AG04449 (cell line): ENCODE measurements around the gene SGPL1.

Experiments used
- CTCF ChIA-PET: fragments of 350-600 bp; formaldehyde crosslinking; extraction: SDS; loops from one replicate; lab custom pipeline; 2021; ENCODE audit warnings: antibody characterized with exemption; lab: Yijun Ruan, JAX
- POLR2A ChIA-PET: fragments of 400-600, 350-600 bp; formaldehyde crosslinking; extraction: SDS; loops from one replicate; lab custom pipeline; 2020; ENCODE audit warnings: antibody characterized with exemption, inconsistent platforms; lab: Yijun Ruan, JAX
- DNase-seq: peaks from one replicate; pipeline ENCODE4 v3.0.0-alpha.2; 2010; ENCODE audit warnings: low read depth, low spot score
- H3K4me3 ChIP-seq: 2 replicates; pipeline ENCODE4 v1.5.1; 2011; ENCODE audit warnings: low read depth, mild to moderate bottlenecking, control low read depth, low read length
- TF ChIP-seq, protein P1 (sequence below): IDR thresholded peaks from one replicate; pipeline ENCODE4 v1.5.1; 2011; ENCODE audit warnings: mild to moderate bottlenecking, moderate library complexity, low read length, control low read depth, inconsistent platforms; ENCODE audit not compliant: insufficient read depth; ENCODE audit errors: missing control alignments

SGPL1 gene

DNA sequence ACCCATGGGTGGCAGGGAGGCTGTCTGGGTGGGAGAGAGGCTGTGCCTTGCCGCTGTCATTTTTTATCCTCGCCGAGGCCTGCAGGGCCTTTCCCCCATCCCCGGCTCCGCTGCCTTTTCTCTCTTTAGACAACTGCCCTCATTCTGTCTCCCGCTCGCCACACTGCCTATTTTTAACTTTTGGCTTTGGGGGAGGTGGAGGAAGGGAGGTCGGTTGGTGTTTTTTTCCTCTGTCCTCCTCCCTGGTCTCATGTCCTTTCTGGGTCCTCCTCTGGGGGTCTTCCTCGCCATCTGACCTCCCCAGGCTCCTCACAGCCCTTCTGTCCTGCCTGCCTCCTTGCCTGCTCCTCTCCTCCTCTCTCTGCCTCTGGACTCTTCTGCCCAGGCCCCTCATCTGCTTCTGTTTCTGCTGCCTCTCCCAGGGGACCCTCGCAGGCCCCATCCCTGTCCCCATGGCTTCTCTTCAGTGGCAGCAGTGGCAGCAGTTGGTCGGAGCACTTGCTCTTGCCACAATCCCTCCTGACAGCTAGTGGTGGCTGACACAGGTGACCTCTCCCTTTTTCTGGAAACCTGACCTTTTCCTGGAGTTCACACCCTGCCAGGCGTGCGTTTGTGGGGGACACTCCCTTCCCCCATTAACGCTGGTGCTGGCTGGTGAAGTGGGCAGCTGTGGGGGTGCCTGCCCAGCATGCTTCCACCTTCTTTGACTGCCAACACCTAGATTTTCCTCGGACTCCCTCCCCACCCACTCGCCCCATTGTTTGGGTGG, 92.1 kb downstream of the SGPL1 start:
- POLR2A ChIA-PET, result no interaction called here
- no peak for DNase-seq
- CTCF ChIA-PET, result interaction anchor here (1.2 to 1.3 kb wide), 2 partner anchors 18 to 22 kb away, joined by 3 to 5 read pairs; no protein-coding TSS in a partner anchor

DNA sequence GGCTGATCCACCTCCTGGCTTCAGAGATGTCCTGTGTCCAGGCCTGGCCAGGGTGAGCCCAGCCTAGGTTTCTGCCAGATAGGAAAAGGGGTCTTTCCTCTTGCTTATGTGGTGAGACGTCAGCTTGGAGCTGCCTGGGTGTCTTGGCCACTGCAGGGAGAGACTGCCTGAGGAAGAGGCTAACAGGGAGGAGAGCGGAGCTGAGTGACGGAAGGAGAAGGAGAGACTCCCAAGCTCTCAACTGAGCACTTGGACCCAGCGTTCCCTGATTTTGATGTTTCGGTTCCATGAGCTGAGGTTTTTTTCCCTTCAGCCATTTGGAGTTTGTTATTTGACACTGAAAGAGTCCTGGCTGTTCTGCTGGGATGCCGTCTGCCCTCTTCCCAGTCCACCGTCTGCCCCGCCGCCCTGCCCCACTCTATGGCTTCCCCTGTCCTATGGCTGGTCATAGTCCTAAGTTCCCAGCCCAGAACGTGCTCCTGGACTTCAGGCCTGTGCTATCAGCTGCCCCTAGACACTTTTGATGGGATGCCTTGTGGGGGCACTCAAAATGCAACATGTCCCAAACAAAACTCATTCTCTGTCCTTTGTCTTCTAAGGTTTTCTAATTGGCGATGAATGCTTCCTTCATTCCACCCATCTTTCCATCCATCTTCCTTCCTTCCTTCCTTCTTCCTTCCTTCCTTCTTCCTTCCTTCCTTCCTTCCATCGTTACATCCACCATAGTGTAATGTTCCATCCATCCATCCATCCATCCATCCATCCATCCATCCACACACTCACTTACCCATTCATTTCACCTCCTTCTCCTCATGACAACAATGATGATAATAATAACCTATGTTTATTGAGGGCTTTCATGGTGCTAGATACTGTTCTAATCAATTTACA, 92.9 kb downstream of the SGPL1 start:
- DNase-seq, result no peak
- H3K4me3 ChIP-seq, result no peak overlapping the region
- TF ChIP-seq, protein P1, sequence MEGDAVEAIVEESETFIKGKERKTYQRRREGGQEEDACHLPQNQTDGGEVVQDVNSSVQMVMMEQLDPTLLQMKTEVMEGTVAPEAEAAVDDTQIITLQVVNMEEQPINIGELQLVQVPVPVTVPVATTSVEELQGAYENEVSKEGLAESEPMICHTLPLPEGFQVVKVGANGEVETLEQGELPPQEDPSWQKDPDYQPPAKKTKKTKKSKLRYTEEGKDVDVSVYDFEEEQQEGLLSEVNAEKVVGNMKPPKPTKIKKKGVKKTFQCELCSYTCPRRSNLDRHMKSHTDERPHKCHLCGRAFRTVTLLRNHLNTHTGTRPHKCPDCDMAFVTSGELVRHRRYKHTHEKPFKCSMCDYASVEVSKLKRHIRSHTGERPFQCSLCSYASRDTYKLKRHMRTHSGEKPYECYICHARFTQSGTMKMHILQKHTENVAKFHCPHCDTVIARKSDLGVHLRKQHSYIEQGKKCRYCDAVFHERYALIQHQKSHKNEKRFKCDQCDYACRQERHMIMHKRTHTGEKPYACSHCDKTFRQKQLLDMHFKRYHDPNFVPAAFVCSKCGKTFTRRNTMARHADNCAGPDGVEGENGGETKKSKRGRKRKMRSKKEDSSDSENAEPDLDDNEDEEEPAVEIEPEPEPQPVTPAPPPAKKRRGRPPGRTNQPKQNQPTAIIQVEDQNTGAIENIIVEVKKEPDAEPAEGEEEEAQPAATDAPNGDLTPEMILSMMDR, result no peak
- POLR2A ChIA-PET, result no interaction called here
- CTCF ChIA-PET, result interaction anchor here (1.2 to 2.1 kb wide), 3 partner anchors 16 to 18 kb away, joined by 4 to 11 read pairs (median 5); no protein-coding TSS in a partner anchor

More for the DNA sequence above, 92.1 kb downstream of the SGPL1 start:
- TF ChIP-seq, protein P1, result no peak
- no peak overlapping the region for H3K4me3 ChIP-seq

DNA sequence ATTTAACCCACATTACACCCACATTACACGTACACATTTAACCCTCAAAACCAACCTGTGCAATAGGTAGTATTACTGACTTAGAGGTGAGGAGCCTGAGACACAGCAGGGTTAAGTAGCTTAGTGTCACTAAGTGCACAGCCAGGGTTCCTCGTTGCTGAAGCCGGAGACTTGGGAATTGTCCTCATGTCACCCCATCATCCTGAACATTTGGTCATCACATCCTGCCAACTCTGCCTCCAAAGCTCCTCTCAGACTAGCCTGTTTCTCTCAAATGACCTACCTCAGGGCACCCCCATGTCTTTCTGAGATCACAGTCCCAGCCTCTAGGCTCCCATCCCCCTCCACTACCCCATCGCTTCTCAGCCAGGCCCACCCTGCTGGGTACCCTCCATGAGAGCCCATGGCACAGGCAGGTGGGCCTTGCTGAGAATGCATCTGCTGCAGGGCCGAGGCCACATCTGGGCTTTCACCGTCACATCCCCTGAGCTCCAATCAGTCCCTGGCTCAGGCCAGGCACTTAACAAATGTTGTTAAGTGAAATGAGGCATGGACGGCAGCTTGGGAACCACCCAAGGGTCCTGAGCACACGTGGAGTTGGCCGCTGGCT, 93.7 kb downstream of the SGPL1 start:
- DNase-seq, result no peak
- ChIA-PET CTCF (interaction anchor here (0.8 to 2.1 kb wide), 3 partner anchors 10 to 17 kb away, joined by 4 to 11 read pairs (median 4); no protein-coding TSS in a partner anchor), POLR2A (no interaction called here)
- TF ChIP-seq, protein P1, result no peak
- no peak overlapping the region for H3K4me3 ChIP-seq

DNA sequence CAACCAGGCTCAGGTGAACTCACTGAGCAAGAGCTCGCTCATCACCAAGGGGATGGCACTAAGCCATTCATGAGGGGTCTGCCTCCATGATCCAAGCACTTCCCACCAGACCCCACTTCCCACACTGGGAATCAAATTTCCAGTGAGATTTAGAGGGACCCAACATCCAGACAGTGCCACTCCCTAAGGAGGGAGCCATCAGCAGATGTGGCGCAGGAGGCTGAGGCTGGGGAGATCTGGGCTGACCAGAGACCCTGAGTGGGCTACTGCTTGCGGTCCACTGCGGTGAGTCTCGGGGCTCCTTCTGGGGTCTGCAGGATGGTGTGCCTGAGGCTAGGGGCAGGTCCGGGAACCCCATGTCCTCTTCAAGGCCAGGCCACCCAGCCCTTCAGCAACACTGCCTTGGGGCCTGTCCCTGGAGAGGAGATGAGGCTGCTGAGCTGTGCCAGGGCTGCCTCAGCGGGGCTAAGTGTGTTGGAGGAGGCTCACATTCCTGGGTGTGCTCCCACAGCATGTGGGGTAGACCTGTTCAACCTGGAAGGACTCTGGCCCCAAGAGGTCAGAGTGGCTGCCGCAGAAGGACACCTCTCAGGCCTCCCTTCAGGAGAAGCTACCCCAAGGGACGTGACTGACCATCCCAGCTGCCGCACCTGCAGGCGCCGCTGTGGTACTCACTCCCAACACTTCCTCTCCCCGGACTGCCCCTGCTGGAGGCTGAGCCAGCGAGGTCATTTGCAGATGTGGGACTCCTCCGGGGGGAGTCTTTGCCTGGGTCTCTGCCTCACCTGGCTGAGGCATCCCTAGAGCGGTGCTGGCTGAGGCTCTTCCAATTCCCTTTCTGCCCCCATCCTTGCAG, 95.0 kb downstream of the SGPL1 start:
- POLR2A ChIA-PET, result no interaction called here
- CTCF ChIA-PET, result interaction anchor here (1.1 to 2.5 kb wide), 4 partner anchors 7 to 402 kb away, joined by 3 to 11 read pairs (median 8); no protein-coding TSS in a partner anchor
- no peak overlapping the region for H3K4me3 ChIP-seq
- no peak for DNase-seq
- TF ChIP-seq, protein P1, result no peak

DNA sequence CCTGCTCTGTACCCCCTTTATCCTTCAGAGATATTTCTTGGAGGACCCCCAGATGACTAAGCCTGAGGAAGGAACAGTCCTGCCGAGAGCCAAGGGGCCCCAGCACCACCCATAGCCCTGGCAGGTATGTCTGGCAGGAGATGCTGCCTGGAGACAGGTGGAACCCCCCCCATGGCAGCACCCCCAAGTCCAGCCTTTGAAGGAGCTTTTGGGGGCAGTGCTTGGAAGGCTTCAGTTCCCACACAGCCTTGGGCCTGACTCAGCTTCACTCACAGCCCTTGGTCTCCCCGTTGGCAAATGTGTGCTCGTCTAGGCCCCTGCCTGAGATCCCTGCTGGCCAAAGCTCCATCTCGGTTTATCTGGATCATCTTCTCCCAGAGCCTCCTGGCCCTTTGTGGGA, 95.6 kb downstream of the SGPL1 start:
- H3K4me3 ChIP-seq, result no peak overlapping the region
- TF ChIP-seq, protein P1, result no peak
- ChIA-PET CTCF (interaction anchor here (1.1 to 2.5 kb wide), 3 partner anchors 8 to 401 kb away, joined by 3 to 11 read pairs (median 6); no protein-coding TSS in a partner anchor), POLR2A (no interaction called here)
- DNase-seq, result no peak
